HEK293 (cell line): ENCODE measurements around the gene HSD17B8.
A peak's percentile ranks its signal among the peaks of the same experiment; 100 is the strongest.

Source experiments
- CTCF ChIA-PET: fragments of 350-600 bp; formaldehyde crosslinking; extraction: SDS; loops from one replicate; lab custom pipeline; 2021; ENCODE audit warnings: antibody characterized with exemption; lab: Yijun Ruan, JAX
- POLR2A ChIA-PET: fragments of 300-600 bp; formaldehyde crosslinking; extraction: SDS; loops from one replicate; lab custom pipeline; 2020; ENCODE audit warnings: antibody characterized with exemption, inconsistent platforms; lab: Yijun Ruan, JAX
- H3K27ac ChIP-seq: fragments of 200-500 bp; sonication (Bioruptor generic); 2 replicates; pipeline ENCODE4 v1.5.1; 2014; ENCODE audit warnings: low read depth, low read length, control low read depth, inconsistent platforms; ENCODE audit errors: extremely low read depth
- H3K36me3 ChIP-seq, 2 experiments: fragments of 200-500 bp in 1 of 2; sonication (Bioruptor generic) in 1 of 2; 1 replicate in 1 of 2; 2 replicates in 1 of 2; pipeline ENCODE4 v1.5.1; 2014 to 2017; ENCODE audit warnings: inconsistent platforms in 2 of 2, low read length in 2 of 2; ENCODE audit not compliant: control insufficient read depth in 2 of 2, insufficient read depth in 1 of 2
- H3K4me1 ChIP-seq: fragments of 200-500 bp; sonication (Bioruptor generic); 2 replicates; pipeline ENCODE4 v1.5.1; 2014; ENCODE audit warnings: mild to moderate bottlenecking, low read length, inconsistent platforms; ENCODE audit not compliant: control insufficient read depth, insufficient read depth
- H3K4me3 ChIP-seq: 2 replicates; pipeline ENCODE4 v1.5.1; 2011; ENCODE audit warnings: low read depth, mild to moderate bottlenecking, control low read depth, low read length, moderate library complexity
- H3K9me3 ChIP-seq: fragments of 200-500 bp; sonication (Bioruptor generic); 2 replicates; pipeline ENCODE4 v1.5.1; 2014; ENCODE audit warnings: low read depth, low read length, inconsistent platforms; ENCODE audit not compliant: control insufficient read depth, insufficient read depth
- ELK4 ChIP-seq: IDR thresholded peaks from 2 replicates; pipeline ENCODE4 v1.6.1; 2011; ENCODE audit warnings: mild to moderate bottlenecking, low read depth, low read length, borderline replicate concordance
- FEZF1 ChIP-seq: fragments of 450-650 bp; formaldehyde crosslinking; IDR thresholded peaks from 2 replicates; pipeline ENCODE4 v1.5.1; 2016; ENCODE audit warnings: missing biosample characterization, missing genetic modification characterization
- HOXA7 ChIP-seq: sonication (generic); formaldehyde crosslinking; IDR thresholded peaks from 2 replicates; pipeline ENCODE4 v1.8.1; 2022; ENCODE audit warnings: missing genetic modification reagents, borderline replicate concordance
- INSM2 ChIP-seq: fragments of 450-650 bp; formaldehyde crosslinking; IDR thresholded peaks from 2 replicates; pipeline ENCODE4 v1.5.1; 2016; ENCODE audit warnings: missing biosample characterization, missing genetic modification characterization
- MEIS1 ChIP-seq: sonication (generic); formaldehyde crosslinking; IDR thresholded peaks from 2 replicates; pipeline ENCODE4 v1.8.1; 2022; ENCODE audit warnings: missing genetic modification reagents, mild to moderate bottlenecking, borderline replicate concordance
- PATZ1 ChIP-seq: fragments of 450-650 bp; formaldehyde crosslinking; IDR thresholded peaks from 2 replicates; pipeline ENCODE4 v1.5.1; 2016; ENCODE audit warnings: missing biosample characterization, missing genetic modification characterization
- YY2 ChIP-seq: fragments of 450-650 bp; formaldehyde crosslinking; IDR thresholded peaks from 2 replicates; pipeline ENCODE4 v1.5.1; 2016; ENCODE audit warnings: missing biosample characterization, missing genetic modification characterization
- ZFHX2 ChIP-seq: fragments of 450-650 bp; formaldehyde crosslinking; conservative IDR thresholded peaks from 2 replicates; pipeline ENCODE4 v1.5.1; 2016; ENCODE audit warnings: missing biosample characterization, missing genetic modification characterization
- ZFP37 ChIP-seq: fragments of 450-650 bp; formaldehyde crosslinking; IDR thresholded peaks from 2 replicates; pipeline ENCODE4 v1.5.1; 2016; ENCODE audit warnings: missing biosample characterization, missing genetic modification characterization
- ZNF23 ChIP-seq: fragments of 450-650 bp; formaldehyde crosslinking; IDR thresholded peaks from 2 replicates; pipeline ENCODE4 v1.5.1; 2016; ENCODE audit warnings: missing biosample characterization, missing genetic modification characterization, borderline replicate concordance
- ZNF292 ChIP-seq: fragments of 450-650 bp; formaldehyde crosslinking; IDR thresholded peaks from 2 replicates; pipeline ENCODE4 v1.5.1; 2016; ENCODE audit warnings: low read depth, missing biosample characterization, missing genetic modification characterization, borderline replicate concordance
- ZNF423 ChIP-seq: fragments of 450-650 bp; formaldehyde crosslinking; IDR thresholded peaks from 2 replicates; pipeline ENCODE4 v1.5.1; 2016; ENCODE audit warnings: missing biosample characterization, missing genetic modification characterization
- ZNF501 ChIP-seq: fragments of 450-650 bp; formaldehyde crosslinking; IDR thresholded peaks from 2 replicates; pipeline ENCODE4 v1.5.1; 2016; ENCODE audit warnings: missing biosample characterization, missing genetic modification characterization
- ZNF658 ChIP-seq: fragments of 450-650 bp; formaldehyde crosslinking; IDR thresholded peaks from 2 replicates; pipeline ENCODE4; 2016; ENCODE audit warnings: missing biosample characterization, missing genetic modification characterization
- ZNF660 ChIP-seq: fragments of 450-650 bp; IDR thresholded peaks from 2 replicates; pipeline ENCODE4 v1.5.1; 2018; ENCODE audit warnings: missing biosample characterization, mild to moderate bottlenecking, missing genetic modification characterization
- ZNF677 ChIP-seq: fragments of 450-650 bp; IDR thresholded peaks from 2 replicates; pipeline ENCODE4 v1.5.0; 2018; ENCODE audit warnings: missing biosample characterization, mild to moderate bottlenecking, missing genetic modification characterization, moderate library complexity
- ZNF707 ChIP-seq: fragments of 450-650 bp; formaldehyde crosslinking; IDR thresholded peaks from 2 replicates; pipeline ENCODE4 v1.5.1; 2016; ENCODE audit warnings: missing biosample characterization, missing genetic modification characterization
- TF ChIP-seq, protein P1 (sequence below): fragments of 450-650 bp; IDR thresholded peaks from 2 replicates; pipeline ENCODE4 v1.5.1; 2018; ENCODE audit warnings: missing biosample characterization, mild to moderate bottlenecking, missing genetic modification characterization
- TF ChIP-seq, protein P2 (sequence below): fragments of 450-650 bp; formaldehyde crosslinking; optimal IDR thresholded peaks from 2 replicates; pipeline ENCODE3; 2016; ENCODE audit warnings: missing biosample characterization, mild to moderate bottlenecking, missing genetic modification characterization

The HSD17B8 gene

DNA sequence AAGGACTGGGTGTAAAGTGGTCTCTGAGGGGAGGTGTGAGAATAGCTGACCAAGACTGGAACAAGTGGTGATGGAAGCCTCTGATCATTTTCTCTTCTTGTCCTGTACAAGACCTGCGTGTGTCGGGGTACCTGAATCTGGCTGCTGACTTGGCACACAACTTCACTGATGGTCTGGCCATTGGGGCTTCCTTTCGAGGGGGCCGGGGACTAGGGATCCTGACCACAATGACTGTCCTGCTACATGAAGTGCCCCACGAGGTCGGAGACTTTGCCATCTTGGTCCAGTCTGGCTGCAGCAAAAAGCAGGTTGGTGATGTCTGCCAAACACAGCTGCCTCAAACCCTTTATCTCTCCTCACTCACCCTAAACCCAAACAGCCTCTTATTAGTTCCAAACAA, 1.7 kb upstream of the HSD17B8 start:
- ChIA-PET CTCF (interaction anchor here (1.4 kb wide), 1 partner anchor 45 kb away, joined by 6 read pairs; no protein-coding TSS in a partner anchor), POLR2A (interaction anchor here (1.2 to 1.3 kb wide), 2 partner anchors 75 to 231 kb away, joined by 3 to 4 read pairs; no protein-coding TSS in a partner anchor)
- TF ChIP-seq ZNF677 (tag by site-specific recombination) (no peak), MEIS1 (CRISPR knock-in tag) (no peak), HOXA7 (no peak), ZNF292 (tag by site-specific recombination) (no peak), ZFHX2 (tag by site-specific recombination) (no peak), INSM2 (tag by site-specific recombination) (no peak), ZNF707 (tag by site-specific recombination) (no peak), ZFP37 (no peak), ZNF658 (no peak), ZNF423 (tag by site-specific recombination) (no peak), PATZ1 (no peak), YY2 (tag by site-specific recombination) (no peak), ELK4 (no peak)
- TF ChIP-seq, protein P1, sequence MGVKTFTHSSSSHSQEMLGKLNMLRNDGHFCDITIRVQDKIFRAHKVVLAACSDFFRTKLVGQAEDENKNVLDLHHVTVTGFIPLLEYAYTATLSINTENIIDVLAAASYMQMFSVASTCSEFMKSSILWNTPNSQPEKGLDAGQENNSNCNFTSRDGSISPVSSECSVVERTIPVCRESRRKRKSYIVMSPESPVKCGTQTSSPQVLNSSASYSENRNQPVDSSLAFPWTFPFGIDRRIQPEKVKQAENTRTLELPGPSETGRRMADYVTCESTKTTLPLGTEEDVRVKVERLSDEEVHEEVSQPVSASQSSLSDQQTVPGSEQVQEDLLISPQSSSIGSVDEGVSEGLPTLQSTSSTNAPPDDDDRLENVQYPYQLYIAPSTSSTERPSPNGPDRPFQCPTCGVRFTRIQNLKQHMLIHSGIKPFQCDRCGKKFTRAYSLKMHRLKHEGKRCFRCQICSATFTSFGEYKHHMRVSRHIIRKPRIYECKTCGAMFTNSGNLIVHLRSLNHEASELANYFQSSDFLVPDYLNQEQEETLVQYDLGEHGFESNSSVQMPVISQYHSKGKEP (tag by site-specific recombination), result no peak
- TF ChIP-seq, protein P2, sequence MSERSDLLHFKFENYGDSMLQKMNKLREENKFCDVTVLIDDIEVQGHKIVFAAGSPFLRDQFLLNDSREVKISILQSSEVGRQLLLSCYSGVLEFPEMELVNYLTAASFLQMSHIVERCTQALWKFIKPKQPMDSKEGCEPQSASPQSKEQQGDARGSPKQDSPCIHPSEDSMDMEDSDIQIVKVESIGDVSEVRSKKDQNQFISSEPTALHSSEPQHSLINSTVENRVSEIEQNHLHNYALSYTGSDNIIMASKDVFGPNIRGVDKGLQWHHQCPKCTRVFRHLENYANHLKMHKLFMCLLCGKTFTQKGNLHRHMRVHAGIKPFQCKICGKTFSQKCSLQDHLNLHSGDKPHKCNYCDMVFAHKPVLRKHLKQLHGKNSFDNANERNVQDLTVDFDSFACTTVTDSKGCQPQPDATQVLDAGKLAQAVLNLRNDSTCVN, result no peak
- H3K4me3 ChIP-seq, result no peak overlapping the region
- no peaks in the 10 kb centered on the region for H3K9me3 ChIP-seq
- peaks cover 26% of the 10 kb centered on the region for H3K4me1 ChIP-seq
- H3K36me3 ChIP-seq, result peaks cover 0 to 29% of the 10 kb centered on the region in 2 experiments; a peak in 2 of 3 replicates
- no peak overlapping the region for H3K27ac ChIP-seq

- peaks cover 0 to 29% of the 10 kb centered on the region in 2 experiments; a peak in 2 of 3 replicates for H3K36me3 ChIP-seq
- TF ChIP-seq ZNF501 (tag by site-specific recombination), result no peak
- TF ChIP-seq ZNF660 (tag by site-specific recombination), result no peak
- TF ChIP-seq FEZF1 (tag by site-specific recombination), result no peak
- no peak for TF ChIP-seq ZNF23 (tag by site-specific recombination)
- no peaks in the 10 kb centered on the region for H3K9me3 ChIP-seq
- peak overlapping the region; percentile 25; the same call in 1 of the 2 replicates for H3K27ac ChIP-seq
- ChIA-PET POLR2A (interaction anchor here (1.2 to 1.3 kb wide), 2 partner anchors 74 to 232 kb away, joined by 3 to 4 read pairs; no protein-coding TSS in a partner anchor), CTCF (no interaction called here)
- H3K4me1 ChIP-seq, result peaks cover 22% of the 10 kb centered on the region
- no peak overlapping the region for H3K4me3 ChIP-seq
Observed at GRCh38 chr6:33203443-33204164, 851 bp upstream of the HSD17B8 start.
